OCI-LY1 (cell line): ENCODE results near the gene CARD11.

ENCODE experiments used
- H2AFZ ChIP-seq: fragments of 200-600 bp; sonication (generic), shearing (Covaris generic); 2 replicates; pipeline ENCODE4 v1.6.0; 2014; ENCODE audit warnings: antibody characterized with exemption, mild to moderate bottlenecking, low read length
- H3F3A ChIP-seq: fragments of 200-600 bp; sonication (generic), shearing (Covaris generic); 2 replicates; pipeline ENCODE4 v1.6.0; 2014; ENCODE audit warnings: mild to moderate bottlenecking, antibody characterized with exemption, low read length, moderate library complexity; ENCODE audit not compliant: insufficient read depth
- H3K27ac ChIP-seq: fragments of 200-600 bp; sonication (generic); 2 replicates; pipeline ENCODE4 v1.5.1; 2014; ENCODE audit warnings: low read length, mixed run types, mild to moderate bottlenecking, low read depth; ENCODE audit not compliant: poor library complexity, severe bottlenecking
- H3K27me3 ChIP-seq: fragments of 200-600 bp; sonication (generic); 2 replicates; pipeline ENCODE4 v1.6.0; 2014; ENCODE audit warnings: antibody characterized with exemption, mild to moderate bottlenecking, low read length, moderate library complexity; ENCODE audit not compliant: insufficient read depth
- H3K36me3 ChIP-seq: fragments of 200-600 bp; sonication (generic); 2 replicates; pipeline ENCODE4 v1.6.1; 2014; ENCODE audit warnings: mild to moderate bottlenecking, antibody characterized with exemption, low read length, moderate library complexity, mixed read lengths; ENCODE audit not compliant: insufficient read depth
- H3K4me1 ChIP-seq: fragments of 200-600 bp; sonication (generic); 2 replicates; pipeline ENCODE4 v1.5.1; 2014; ENCODE audit warnings: mild to moderate bottlenecking, low read length, moderate library complexity; ENCODE audit not compliant: insufficient read depth, severe bottlenecking
- H3K4me2 ChIP-seq: fragments of 200-600 bp; sonication (generic), shearing (Covaris generic); 2 replicates; pipeline ENCODE4 v1.6.1; 2014; ENCODE audit warnings: low read length
- H3K4me3 ChIP-seq: fragments of 200-600 bp; sonication (generic); 2 replicates; pipeline ENCODE4 v1.5.1; 2014; ENCODE audit warnings: low read length, low read depth, mild to moderate bottlenecking, mixed read lengths; ENCODE audit not compliant: poor library complexity, severe bottlenecking
- H3K79me2 ChIP-seq: fragments of 200-600 bp; shearing (Covaris generic); 2 replicates; pipeline ENCODE4 v1.6.1; 2016; ENCODE audit warnings: mixed run types, low read length, mixed read lengths; ENCODE audit not compliant: insufficient read depth
- H3K9ac ChIP-seq: fragments of 200-600 bp; sonication (generic), shearing (Covaris generic); 2 replicates; pipeline ENCODE4 v1.6.1; 2014; ENCODE audit warnings: mild to moderate bottlenecking, low read length, mixed read lengths
- H3K9me2 ChIP-seq: fragments of 200-600 bp; sonication (generic), shearing (Covaris generic); 2 replicates; pipeline ENCODE4 v1.6.1; 2014; ENCODE audit warnings: low read depth, mild to moderate bottlenecking, low read length, mixed read lengths
- H3K9me3 ChIP-seq: fragments of 200-600 bp; shearing (Covaris generic); 2 replicates; pipeline ENCODE4 v1.6.1; 2014; ENCODE audit warnings: low read length, mixed read lengths
- H4K20me1 ChIP-seq: fragments of 200-600 bp; sonication (generic), shearing (Covaris generic); 2 replicates; pipeline ENCODE4 v1.6.0; 2016; ENCODE audit warnings: mild to moderate bottlenecking, low read length; ENCODE audit not compliant: insufficient read depth
- EZH2 ChIP-seq: fragments of 200-600 bp; sonication (generic), shearing (Covaris generic); IDR thresholded peaks from 2 replicates; pipeline ENCODE4 v1.8.0; 2017; ENCODE audit warnings: borderline replicate concordance, mixed run types, mild to moderate bottlenecking, antibody characterized with exemption, low read length, moderate library complexity, mixed read lengths
- TF ChIP-seq, protein P1 (sequence below): fragments of 200-600 bp; sonication (generic), shearing (Covaris generic); IDR thresholded peaks from 2 replicates; pipeline ENCODE4 v1.5.1; 2017; ENCODE audit warnings: mild to moderate bottlenecking, antibody characterized with exemption, low read length, moderate library complexity, mixed read lengths

CARD11 gene

DNA sequence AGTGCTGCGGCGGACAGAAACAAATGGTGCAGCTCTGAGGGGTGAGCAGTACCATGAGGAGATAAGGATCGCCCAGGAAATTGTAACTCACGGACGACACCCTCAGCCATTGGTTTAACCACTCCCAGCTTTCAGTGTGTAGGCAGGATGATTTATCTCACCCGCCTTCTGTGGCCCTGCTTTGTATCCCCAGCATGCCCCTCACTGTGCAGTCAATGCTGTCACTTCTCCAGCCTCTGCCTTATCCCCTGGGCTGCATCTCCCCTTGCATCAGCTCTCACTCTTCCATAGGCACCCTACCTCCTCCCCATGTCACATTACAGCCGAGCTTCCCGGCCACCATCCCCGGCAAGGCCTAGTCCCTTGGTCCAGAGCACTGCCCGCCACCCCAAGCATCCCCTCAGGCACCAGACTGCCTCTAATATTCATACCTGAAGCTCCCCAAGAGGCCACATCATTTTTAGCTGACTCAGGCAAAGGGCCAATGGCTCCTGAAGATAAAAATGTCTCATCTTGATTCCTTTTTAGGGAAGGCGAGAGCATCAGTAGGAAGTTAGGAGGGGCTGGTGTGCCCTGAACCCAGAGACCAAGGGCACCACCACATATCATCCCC, 77.1 kb downstream of the CARD11 start:
- H3F3A ChIP-seq: 0 out of 2 replicates have a peak, but pooled peaks cover 4% of the 10 kb centered on the region
- no peaks in the 10 kb centered on the region for H3K4me1 ChIP-seq
- H3K27me3 ChIP-seq: no peaks in the 10 kb centered on the region
- H2AFZ ChIP-seq: no peak overlapping the region
- H3K4me2 ChIP-seq: no peak overlapping the region
- H3K27ac ChIP-seq: no peak overlapping the region
- H3K4me3 ChIP-seq: no peak overlapping the region
- no peaks in the 10 kb centered on the region for H3K79me2 ChIP-seq
- H4K20me1 ChIP-seq: no peaks in the 10 kb centered on the region
- H3K36me3 ChIP-seq: peaks cover 24% of the 10 kb centered on the region
- no peak overlapping the region for H3K9ac ChIP-seq
- peaks cover 11% of the 10 kb centered on the region for H3K9me3 ChIP-seq
- no peak for TF ChIP-seq EZH2
- TF ChIP-seq, protein P1, sequence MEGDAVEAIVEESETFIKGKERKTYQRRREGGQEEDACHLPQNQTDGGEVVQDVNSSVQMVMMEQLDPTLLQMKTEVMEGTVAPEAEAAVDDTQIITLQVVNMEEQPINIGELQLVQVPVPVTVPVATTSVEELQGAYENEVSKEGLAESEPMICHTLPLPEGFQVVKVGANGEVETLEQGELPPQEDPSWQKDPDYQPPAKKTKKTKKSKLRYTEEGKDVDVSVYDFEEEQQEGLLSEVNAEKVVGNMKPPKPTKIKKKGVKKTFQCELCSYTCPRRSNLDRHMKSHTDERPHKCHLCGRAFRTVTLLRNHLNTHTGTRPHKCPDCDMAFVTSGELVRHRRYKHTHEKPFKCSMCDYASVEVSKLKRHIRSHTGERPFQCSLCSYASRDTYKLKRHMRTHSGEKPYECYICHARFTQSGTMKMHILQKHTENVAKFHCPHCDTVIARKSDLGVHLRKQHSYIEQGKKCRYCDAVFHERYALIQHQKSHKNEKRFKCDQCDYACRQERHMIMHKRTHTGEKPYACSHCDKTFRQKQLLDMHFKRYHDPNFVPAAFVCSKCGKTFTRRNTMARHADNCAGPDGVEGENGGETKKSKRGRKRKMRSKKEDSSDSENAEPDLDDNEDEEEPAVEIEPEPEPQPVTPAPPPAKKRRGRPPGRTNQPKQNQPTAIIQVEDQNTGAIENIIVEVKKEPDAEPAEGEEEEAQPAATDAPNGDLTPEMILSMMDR: no peak
- no peaks in the 10 kb centered on the region for H3K9me2 ChIP-seq

GRCh38 chr7:2965745-2966270, 77.9 kb downstream of the CARD11 start:
- Histone ChIP-seq H3K9ac (no peak overlapping the region), H3K27ac (no peak overlapping the region), H3K36me3 (peaks cover 24% of the 10 kb centered on the region), H3K79me2 (no peaks in the 10 kb centered on the region), H3K9me2 (no peaks in the 10 kb centered on the region), H3K4me1 (no peaks in the 10 kb centered on the region), H3K9me3 (peaks cover 11% of the 10 kb centered on the region), H3K4me3 (no peak overlapping the region), H3K4me2 (no peak overlapping the region), H4K20me1 (no peaks in the 10 kb centered on the region), H3K27me3 (no peaks in the 10 kb centered on the region), H3F3A (0 out of 2 replicates have a peak, but pooled peaks cover 4% of the 10 kb centered on the region), H2AFZ (no peak overlapping the region)
- TF ChIP-seq, protein P1: no peak
- no peak for TF ChIP-seq EZH2

- Histone ChIP-seq H3K27ac (no peak overlapping the region), H3K4me2 (no peak overlapping the region), H3K27me3 (no peaks in the 10 kb centered on the region), H3K9me3 (peaks cover 11% of the 10 kb centered on the region), H3K9me2 (no peaks in the 10 kb centered on the region), H3K9ac (no peak overlapping the region), H2AFZ (no peak overlapping the region), H3F3A (0 out of 2 replicates have a peak, but pooled peaks cover 4% of the 10 kb centered on the region), H3K4me1 (no peaks in the 10 kb centered on the region), H4K20me1 (no peaks in the 10 kb centered on the region), H3K79me2 (no peaks in the 10 kb centered on the region), H3K4me3 (no peak overlapping the region), H3K36me3 (peaks cover 24% of the 10 kb centered on the region)
- TF ChIP-seq, protein P1: no peak
- no peak for TF ChIP-seq EZH2
Measured at GRCh38 chr7:2965301-2965700, 78.4 kb downstream of the CARD11 start.
